HCT116 (cell line): ENCODE results near the gene UCN2. TPM values are rescaled to one million over a fixed set of nuclear protein-coding genes. Genes with fewer than 3 reads are reported as not detected.

Experiments
- ATAC-seq: fragments of 200-7000 bp; cut with Tn5 transposase; 2 replicates; pipeline ENCODE4 v1.9.1; 2020; ENCODE audit warnings: mild to moderate bottlenecking, moderate library complexity
- BruUV-seq: library from RNA; stranded (reverse); fragments of 400-500 nt; replicated peaks from 2 replicates; lab custom pipeline; 2021; lab: Mats Ljungman, UMichigan
- CTCF ChIA-PET: fragments of 300-600 bp; sonication (Branson Sonifier 250); formaldehyde crosslinking; loops from one replicate; lab custom pipeline; 2021; ENCODE audit warnings: antibody characterized with exemption; lab: Charles Lee
- POLR2A ChIA-PET: fragments of 300-600, 350-600 bp; sonication (Branson Sonifier 250); formaldehyde crosslinking; loops from one replicate; lab custom pipeline; 2021; ENCODE audit warnings: antibody characterized with exemption; lab: Charles Lee
- RAD21 ChIA-PET, 2 experiments: fragments of 300-600 bp; sonication (Branson Sonifier 250); formaldehyde crosslinking; loops; one replicate each; lab custom pipeline; 2023; ENCODE audit warnings: low total read pairs in 2 of 2; ENCODE audit not compliant: uncharacterized antibody in 2 of 2, unreplicated experiment in 2 of 2, low non-redundant PET in 1 of 2; lab: Charles Lee
- DNase-seq: peaks from one replicate; pipeline ENCODE4 v3.0.0-alpha.2; 2010; ENCODE audit warnings: low read depth, low spot score
- H2AFZ ChIP-seq: fragments of 200-600 bp; shearing (Covaris generic), sonication (generic); 2 replicates; pipeline ENCODE4 v1.6.1; 2017; ENCODE audit warnings: low read depth, mixed run types, mixed read lengths, antibody characterized with exemption, low read length; ENCODE audit not compliant: poor library complexity, severe bottlenecking
- H3K27ac ChIP-seq: 2 replicates; pipeline ENCODE4 v1.5.1; 2012; ENCODE audit warnings: low read depth, low read length
- H3K27me3 ChIP-seq: fragments of 200-600 bp; sonication (generic); 2 replicates; pipeline ENCODE4 v1.6.1; 2016; ENCODE audit warnings: mixed run types, low read length, mixed read lengths; ENCODE audit not compliant: insufficient read depth
- H3K36me3 ChIP-seq, 2 experiments: fragments of 200-500 bp in 1 of 2; fragments of 200-600 bp in 1 of 2; sonication (Bioruptor generic) in 1 of 2; sonication (generic) in 1 of 2; 2 replicates each; pipeline versions ENCODE4 v1.5.1 to v1.6.1; 2014 to 2016; ENCODE audit warnings: low read length in 2 of 2, inconsistent platforms in 1 of 2, mixed read lengths in 1 of 2, mixed run types in 1 of 2; ENCODE audit not compliant: insufficient read depth in 2 of 2, control insufficient read depth in 1 of 2
- H3K4me1 ChIP-seq, 2 experiments: fragments of 200-600 bp in 1 of 2; sonication (generic) in 1 of 2; 2 replicates each; pipeline versions ENCODE4 v1.5.1 to v1.6.1; 2012 to 2017; ENCODE audit warnings: low read length in 2 of 2, inconsistent platforms in 1 of 2, mild to moderate bottlenecking in 1 of 2, mixed read lengths in 1 of 2, mixed run types in 1 of 2, moderate library complexity in 1 of 2; ENCODE audit not compliant: insufficient read depth in 2 of 2, control insufficient read depth in 1 of 2
- H3K4me2 ChIP-seq: fragments of 200-600 bp; sonication (generic); 2 replicates; pipeline ENCODE4 v1.6.1; 2017; ENCODE audit warnings: mixed run types, low read length, mixed read lengths
- H3K4me3 ChIP-seq, 2 experiments: fragments of 200-600 bp in 1 of 2; sonication (generic) in 1 of 2; replicated peaks in 1 of 2; 2 replicates each; pipeline ENCODE4 v1.5.1; 2011 to 2016; ENCODE audit warnings: low read length in 2 of 2, control low read depth in 1 of 2, low read depth in 1 of 2, mild to moderate bottlenecking in 1 of 2, mixed read lengths in 1 of 2, mixed run types in 1 of 2
- H3K79me2 ChIP-seq: fragments of 200-600 bp; sonication (generic); 2 replicates; pipeline ENCODE4 v1.6.1; 2017; ENCODE audit warnings: mild to moderate bottlenecking, mixed run types, low read length, moderate library complexity, mixed read lengths; ENCODE audit not compliant: insufficient read depth
- H3K9ac ChIP-seq: fragments of 200-600 bp; sonication (generic); 2 replicates; pipeline ENCODE4 v1.6.1; 2016; ENCODE audit warnings: low read length, mixed read lengths
- H3K9me2 ChIP-seq: fragments of 200-600 bp; sonication (generic), shearing (Covaris generic); 2 replicates; pipeline ENCODE4 v1.6.1; 2017; ENCODE audit warnings: mixed run types, mild to moderate bottlenecking, moderate library complexity; ENCODE audit not compliant: insufficient read depth
- H3K9me3 ChIP-seq, 2 experiments: fragments of 200-500 bp in 1 of 2; fragments of 200-600 bp in 1 of 2; sonication (Bioruptor generic) in 1 of 2; sonication (generic) in 1 of 2; 2 replicates each; pipeline ENCODE4 v1.6.1; 2014 to 2017; ENCODE audit warnings: low read length in 2 of 2, mixed read lengths in 2 of 2, inconsistent platforms in 1 of 2, low read depth in 1 of 2, mild to moderate bottlenecking in 1 of 2, mixed run types in 1 of 2, moderate library complexity in 1 of 2; ENCODE audit not compliant: control insufficient read depth in 1 of 2, insufficient read depth in 1 of 2
- H4K20me1 ChIP-seq: fragments of 200-600 bp; sonication (generic), shearing (Covaris generic); 2 replicates; pipeline ENCODE4 v1.6.1; 2017; ENCODE audit warnings: mixed run types, mild to moderate bottlenecking, moderate library complexity; ENCODE audit not compliant: insufficient read depth
- ELF1 ChIP-seq: IDR thresholded peaks from 2 replicates; pipeline ENCODE4 v1.6.1; 2012; ENCODE audit warnings: low read depth, borderline replicate concordance
- EZH2 ChIP-seq: fragments of 200-600 bp; sonication (generic); IDR thresholded peaks from 2 replicates; pipeline ENCODE4 v1.6.1; 2017; ENCODE audit warnings: antibody characterized with exemption, mixed run types
- JUND ChIP-seq: IDR thresholded peaks from 2 replicates; pipeline ENCODE4 v1.6.1; 2012
- POLR2A ChIP-seq: IDR thresholded peaks from 2 replicates; pipeline ENCODE4 v1.7.0; 2011; ENCODE audit warnings: borderline replicate concordance; ENCODE audit not compliant: insufficient read depth, insufficient read length; ENCODE audit errors: extremely low read depth
- SIN3A ChIP-seq: IDR thresholded peaks from 2 replicates; pipeline ENCODE4 v1.6.1; 2012; ENCODE audit warnings: low read depth
- TCF7L2 ChIP-seq: IDR thresholded peaks from 2 replicates; pipeline ENCODE4 v1.7.0; 2011; ENCODE audit warnings: borderline replicate concordance, inconsistent platforms; ENCODE audit not compliant: insufficient read depth, insufficient read length; ENCODE audit errors: extremely low read depth
- YY1 ChIP-seq: IDR thresholded peaks from 2 replicates; pipeline ENCODE4 v1.6.1; 2011; ENCODE audit warnings: low read length, low read depth, moderate library complexity, mild to moderate bottlenecking; ENCODE audit not compliant: insufficient replicate concordance; ENCODE audit errors: extremely low read depth
- intact Hi-C: fragments of 100-400 bp; cut with micrococcal nuclease; formaldehyde crosslinking; loops from 2 replicates; pipeline ENCODE4 v1.10.0; 2022
- total RNA-seq: library from RNA; stranded (reverse); gene quantifications from one replicate; pipeline ENCODE4 v1.2.1, GENCODE V29; 2021; ENCODE audit not compliant: unreplicated experiment
- TF ChIP-seq, protein P1 (sequence below): IDR thresholded peaks from 2 replicates; pipeline ENCODE4 v1.6.1; 2012; ENCODE audit warnings: low read depth
- TF ChIP-seq, protein P2 (sequence below): IDR thresholded peaks from 2 replicates; pipeline ENCODE4 v1.6.1; 2012

The UCN2 gene
- total RNA-seq, 1 experiment from 2014 or later: 1.5 TPM

DNA sequence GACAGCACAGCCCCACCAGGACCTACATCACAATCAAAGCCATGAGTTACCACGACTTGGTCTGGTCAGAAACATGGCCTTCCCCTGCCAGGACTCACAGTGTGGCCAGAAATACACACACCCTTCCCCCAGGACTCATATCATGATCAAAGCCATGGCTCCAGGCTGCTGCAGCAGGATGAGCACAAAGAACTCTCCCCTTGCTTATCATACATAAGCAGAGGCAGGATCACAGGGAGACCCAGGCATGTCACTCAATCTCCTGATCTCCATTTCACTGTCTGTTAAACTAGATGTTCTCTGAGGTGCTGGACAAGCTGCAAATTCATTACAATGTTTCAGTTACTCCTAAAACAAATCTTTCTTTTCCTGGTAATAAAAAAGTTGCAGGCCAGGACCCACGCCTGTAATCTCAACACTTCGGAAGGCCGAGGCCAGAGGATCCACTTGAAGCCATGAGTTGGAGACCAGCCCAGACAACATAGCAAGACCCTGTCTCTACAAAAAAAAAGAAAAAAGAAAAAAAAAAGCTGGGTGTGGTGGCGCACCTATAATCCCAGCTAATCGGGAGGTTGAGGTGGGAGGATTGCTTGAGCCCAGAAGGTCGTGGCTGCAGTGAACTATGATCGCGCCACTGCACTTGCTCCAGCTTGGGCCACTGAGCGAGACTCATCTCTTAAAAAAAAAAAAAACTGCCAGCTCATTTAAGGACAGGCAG, 8.2 kb downstream of the UCN2 start:
- Histone ChIP-seq H3K9ac (peak overlapping the region; percentile 70), H4K20me1 (no peaks in the 10 kb centered on the region)
- RAD21 ChIA-PET: no interaction called here

More for the DNA sequence above, 8.2 kb downstream of the UCN2 start:
- ATAC-seq: no peak
- Histone ChIP-seq H3K4me2 (peak overlapping the region; percentile 98), H3K9me3 (no peaks in the 10 kb centered on the region), H3K4me3 (peak overlapping the region; percentile 68 to 82), H3K79me2 (peaks cover 22% of the 10 kb centered on the region; the same call in 1 of the 2 replicates), H3K4me1 (peaks cover 15 to 52% of the 10 kb centered on the region in 2 experiments), H3K27me3 (no peaks in the 10 kb centered on the region), H3K36me3 (peaks cover 2 to 4% of the 10 kb centered on the region in 2 experiments; a peak in 1 of 4 replicates), H3K27ac (peak overlapping the region; percentile 61; the same call in 1 of the 2 replicates), H3K9me2 (no peaks in the 10 kb centered on the region), H2AFZ (no peak overlapping the region)
- TF ChIP-seq EZH2: no peak
- no peak for TF ChIP-seq TCF7L2
- TF ChIP-seq SIN3A: no peak
- TF ChIP-seq, protein P1, sequence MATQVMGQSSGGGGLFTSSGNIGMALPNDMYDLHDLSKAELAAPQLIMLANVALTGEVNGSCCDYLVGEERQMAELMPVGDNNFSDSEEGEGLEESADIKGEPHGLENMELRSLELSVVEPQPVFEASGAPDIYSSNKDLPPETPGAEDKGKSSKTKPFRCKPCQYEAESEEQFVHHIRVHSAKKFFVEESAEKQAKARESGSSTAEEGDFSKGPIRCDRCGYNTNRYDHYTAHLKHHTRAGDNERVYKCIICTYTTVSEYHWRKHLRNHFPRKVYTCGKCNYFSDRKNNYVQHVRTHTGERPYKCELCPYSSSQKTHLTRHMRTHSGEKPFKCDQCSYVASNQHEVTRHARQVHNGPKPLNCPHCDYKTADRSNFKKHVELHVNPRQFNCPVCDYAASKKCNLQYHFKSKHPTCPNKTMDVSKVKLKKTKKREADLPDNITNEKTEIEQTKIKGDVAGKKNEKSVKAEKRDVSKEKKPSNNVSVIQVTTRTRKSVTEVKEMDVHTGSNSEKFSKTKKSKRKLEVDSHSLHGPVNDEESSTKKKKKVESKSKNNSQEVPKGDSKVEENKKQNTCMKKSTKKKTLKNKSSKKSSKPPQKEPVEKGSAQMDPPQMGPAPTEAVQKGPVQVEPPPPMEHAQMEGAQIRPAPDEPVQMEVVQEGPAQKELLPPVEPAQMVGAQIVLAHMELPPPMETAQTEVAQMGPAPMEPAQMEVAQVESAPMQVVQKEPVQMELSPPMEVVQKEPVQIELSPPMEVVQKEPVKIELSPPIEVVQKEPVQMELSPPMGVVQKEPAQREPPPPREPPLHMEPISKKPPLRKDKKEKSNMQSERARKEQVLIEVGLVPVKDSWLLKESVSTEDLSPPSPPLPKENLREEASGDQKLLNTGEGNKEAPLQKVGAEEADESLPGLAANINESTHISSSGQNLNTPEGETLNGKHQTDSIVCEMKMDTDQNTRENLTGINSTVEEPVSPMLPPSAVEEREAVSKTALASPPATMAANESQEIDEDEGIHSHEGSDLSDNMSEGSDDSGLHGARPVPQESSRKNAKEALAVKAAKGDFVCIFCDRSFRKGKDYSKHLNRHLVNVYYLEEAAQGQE: no peak
- TF ChIP-seq, protein P2, sequence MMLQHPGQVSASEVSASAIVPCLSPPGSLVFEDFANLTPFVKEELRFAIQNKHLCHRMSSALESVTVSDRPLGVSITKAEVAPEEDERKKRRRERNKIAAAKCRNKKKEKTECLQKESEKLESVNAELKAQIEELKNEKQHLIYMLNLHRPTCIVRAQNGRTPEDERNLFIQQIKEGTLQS: no peak
- no peak for TF ChIP-seq YY1
- no peak for TF ChIP-seq JUND
- no peak for TF ChIP-seq ELF1
- TF ChIP-seq POLR2A: no peak
- ChIA-PET POLR2A (interaction anchor here (0.6 to 2.6 kb wide), 4 partner anchors 82 to 112 kb away, joined by 3 to 10 read pairs (median 4); partner anchors contain the start of gene ATRIP), CTCF (interaction anchor here (1.0 to 3.4 kb wide), 2 partner anchors 119 to 155 kb away, joined by 7 to 16 read pairs; no protein-coding TSS in a partner anchor)
- no TSS peak for BruUV-seq
- DNase-seq: no peak
- intact Hi-C loops: loop anchor here (5.0 to 10.0 kb wide), 2 partner anchors 52 to 109 kb away; partner anchors contain the start of genes CELSR3 and UQCRC1
